Neuronal stem cell (in vitro differentiated cells): ENCODE measurements around the gene BCL2L14. TPM values are rescaled to one million over a fixed set of nuclear protein-coding genes. Genes with fewer than 3 reads are reported as not detected.

ENCODE experiments used
- DNase-seq: peaks from one replicate; pipeline ENCODE4 v3.0.0-alpha.2; 2013; ENCODE audit warnings: low spot score
- H2AFZ ChIP-seq: one replicate; pipeline ENCODE4 v1.6.1; 2013; ENCODE audit warnings: mild to moderate bottlenecking, low read length, inconsistent platforms
- H2AK5ac ChIP-seq: 2 replicates; pipeline ENCODE4 v1.6.1; 2013; ENCODE audit warnings: low read depth, mild to moderate bottlenecking, inconsistent platforms, low read length, moderate library complexity, mixed read lengths
- H2BK120ac ChIP-seq: 2 replicates; pipeline ENCODE4 v1.6.1; 2013; ENCODE audit warnings: low read depth, mild to moderate bottlenecking, inconsistent platforms, low read length, moderate library complexity, mixed read lengths
- H2BK12ac ChIP-seq: one replicate; pipeline ENCODE4 v1.6.1; 2013; ENCODE audit warnings: low read length, inconsistent platforms
- H2BK15ac ChIP-seq: 2 replicates; pipeline ENCODE4 v1.6.1; 2013; ENCODE audit warnings: mild to moderate bottlenecking, low read length, inconsistent platforms, mixed read lengths
- H2BK5ac ChIP-seq: one replicate; pipeline ENCODE4 v1.6.1; 2013; ENCODE audit warnings: inconsistent platforms, mild to moderate bottlenecking, low read length, moderate library complexity
- H3K14ac ChIP-seq: one replicate; pipeline ENCODE4 v1.6.1; 2013; ENCODE audit warnings: low read length, inconsistent platforms
- H3K18ac ChIP-seq: 2 replicates; pipeline ENCODE4 v1.6.1; 2013; ENCODE audit warnings: low read length, inconsistent platforms
- H3K23ac ChIP-seq: 2 replicates; pipeline ENCODE4 v1.6.1; 2013; ENCODE audit warnings: low read depth, mild to moderate bottlenecking, mixed read lengths, low read length, inconsistent platforms; ENCODE audit not compliant: poor library complexity
- H3K27ac ChIP-seq: replicated peaks from 3 replicates; pipeline ENCODE4 v1.5.1; 2013; ENCODE audit warnings: low read length, inconsistent platforms
- H3K27me3 ChIP-seq, 3 experiments: 2 replicates each; pipeline ENCODE4 v1.6.1; 2013; ENCODE audit warnings: low read length in 3 of 3, mild to moderate bottlenecking in 2 of 3, inconsistent platforms in 1 of 3, low read depth in 1 of 3, mixed read lengths in 1 of 3, moderate library complexity in 1 of 3; ENCODE audit not compliant: control insufficient read depth in 3 of 3, insufficient read depth in 3 of 3
- H3K36me3 ChIP-seq, 2 donors: replicated peaks in 1 of 2; 2 replicates each; pipeline ENCODE4 v1.6.1; 2013; ENCODE audit warnings: low read length in 2 of 2; ENCODE audit not compliant: control insufficient read depth in 2 of 2, insufficient read depth in 2 of 2
- H3K4ac ChIP-seq: 2 replicates; pipeline ENCODE4 v1.6.1; 2013; ENCODE audit warnings: inconsistent platforms, mild to moderate bottlenecking, low read length, moderate library complexity
- H3K4me1 ChIP-seq, 2 donors: 1 replicate in 1 of 2; 2 replicates in 1 of 2; pipeline ENCODE4 v1.6.1; 2013; ENCODE audit warnings: low read length in 2 of 2, low read depth in 1 of 2; ENCODE audit not compliant: control insufficient read depth in 2 of 2, insufficient read depth in 1 of 2
- H3K4me2 ChIP-seq: one replicate; pipeline ENCODE4 v1.6.1; 2013; ENCODE audit warnings: mild to moderate bottlenecking, low read length, inconsistent platforms; ENCODE audit not compliant: insufficient read depth, poor library complexity, severe bottlenecking
- H3K4me3 ChIP-seq, 2 donors: 2 replicates each; pipeline ENCODE4 v1.5.1; 2013; ENCODE audit warnings: low read length in 2 of 2, mild to moderate bottlenecking in 2 of 2, inconsistent platforms in 1 of 2, moderate library complexity in 1 of 2
- H3K79me1 ChIP-seq: one replicate; pipeline ENCODE4 v1.6.1; 2013; ENCODE audit warnings: low read depth, mild to moderate bottlenecking, inconsistent platforms, low read length, moderate library complexity
- H3K9ac ChIP-seq: one replicate; pipeline ENCODE4 v1.6.1; 2013; ENCODE audit warnings: mild to moderate bottlenecking, low read depth, low read length, inconsistent platforms; ENCODE audit not compliant: poor library complexity
- H3K9me3 ChIP-seq, 2 donors: replicated peaks in 1 of 2; 2 replicates each; pipeline versions ENCODE3 to v1.6.1; 2013; ENCODE audit warnings: low read length in 2 of 2, mild to moderate bottlenecking in 2 of 2, inconsistent platforms in 1 of 2, low read depth in 1 of 2, mixed read lengths in 1 of 2, moderate library complexity in 1 of 2; ENCODE audit not compliant: control insufficient read depth in 2 of 2, insufficient read depth in 1 of 2
- H4K8ac ChIP-seq: one replicate; pipeline ENCODE4 v1.6.1; 2013; ENCODE audit warnings: low read depth, mild to moderate bottlenecking, inconsistent platforms, low read length, moderate library complexity
- H4K91ac ChIP-seq: one replicate; pipeline ENCODE4 v1.6.1; 2013; ENCODE audit warnings: low read length, low read depth, mild to moderate bottlenecking, inconsistent platforms; ENCODE audit not compliant: poor library complexity
- WGBS, 2 donors: extraction: QIAGEN DNeasy Blood & Tissue Kit; methylation state at CpG; one replicate each; pipeline ENCODE4 v1.1.7; 2013; ENCODE audit warnings: missing lambda C conversion rate in 2 of 2, mixed read lengths in 1 of 2; ENCODE audit not compliant: insufficient read length in 2 of 2, insufficient replicate concordance in 1 of 2; ENCODE audit errors: extremely low coverage in 2 of 2; 5-methylcytosine and 5-hydroxymethylcytosine counted together
- polyA plus RNA-seq, 2 experiments: library from polyadenylated mRNA; stranded (reverse); fragments of 200-250 nt; gene quantifications; one replicate each; pipeline ENCODE4 v1.2.3, GENCODE V29; 2013

BCL2L14 gene, protein sequence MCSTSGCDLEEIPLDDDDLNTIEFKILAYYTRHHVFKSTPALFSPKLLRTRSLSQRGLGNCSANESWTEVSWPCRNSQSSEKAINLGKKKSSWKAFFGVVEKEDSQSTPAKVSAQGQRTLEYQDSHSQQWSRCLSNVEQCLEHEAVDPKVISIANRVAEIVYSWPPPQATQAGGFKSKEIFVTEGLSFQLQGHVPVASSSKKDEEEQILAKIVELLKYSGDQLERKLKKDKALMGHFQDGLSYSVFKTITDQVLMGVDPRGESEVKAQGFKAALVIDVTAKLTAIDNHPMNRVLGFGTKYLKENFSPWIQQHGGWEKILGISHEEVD
- not detected for polyA plus RNA-seq (2013, experiment 1 of 2)
- polyA plus RNA-seq (2013, experiment 2 of 2): not detected

DNA sequence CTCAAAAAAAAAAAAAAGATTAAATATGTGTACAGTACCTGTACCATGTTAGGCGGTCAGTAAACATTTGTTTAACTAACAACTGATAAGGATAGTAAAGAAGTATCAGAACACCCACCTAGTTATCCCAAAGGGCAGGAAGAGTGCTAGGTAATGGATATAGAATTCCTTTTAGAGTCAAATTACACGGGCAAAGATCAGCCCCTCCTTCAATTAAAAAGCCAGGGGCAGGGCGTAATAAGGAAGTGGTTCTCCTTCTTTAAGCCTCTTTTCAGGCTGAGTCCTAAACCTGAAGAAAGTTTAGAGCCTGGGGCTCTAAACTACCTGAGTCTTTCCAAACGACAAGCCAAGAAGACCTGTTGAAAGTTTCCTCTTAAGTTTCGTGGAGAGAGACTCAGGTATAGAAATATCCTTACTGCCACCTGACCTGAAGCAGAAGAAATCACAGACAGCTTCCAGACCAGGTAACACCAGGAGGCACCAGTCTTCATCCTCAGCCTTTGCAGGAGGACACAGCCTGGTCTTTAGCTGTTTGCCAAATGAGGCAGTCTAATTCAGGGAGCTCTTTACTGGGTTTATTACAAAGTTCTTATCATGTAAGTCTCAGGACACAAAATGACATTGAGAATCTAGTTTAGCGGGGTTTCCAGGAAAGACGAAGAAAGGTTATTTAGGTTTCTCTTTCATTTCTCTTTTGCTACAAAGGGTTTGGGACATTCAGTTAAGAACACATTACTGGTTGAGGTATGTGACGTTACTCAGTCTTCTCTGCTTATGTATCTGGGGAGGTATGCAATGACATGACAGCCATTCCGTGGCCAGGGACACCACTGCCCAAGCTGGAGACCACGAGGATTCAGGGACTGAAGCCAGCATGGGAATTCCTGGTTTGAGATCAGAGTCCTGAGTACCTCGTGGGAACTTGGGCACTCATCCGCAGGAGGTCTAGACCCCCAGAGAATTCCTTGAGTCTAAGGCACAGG, at the start of gene BCL2L14:
Gene BCL2L14, plus strand, starts transcription at position 266 of the 983 bp plus-strand sequence. CDS start 8,367 bp downstream, outside the sequence.
- Histone ChIP-seq H3K27ac (no peak within 1 kb of the TSS), H3K18ac (no peak within 1 kb of the TSS), H3K4me3 (no peak within 1 kb of the TSS), H2AFZ (no peak within 1 kb of the TSS), H3K79me1 (no peaks in the 10 kb centered on the region), H3K4ac (no peak within 1 kb of the TSS), H3K27me3 (no peaks in the 10 kb centered on the region), H3K23ac (peak within 1 kb of the TSS; percentile 80), H2BK12ac (no peak within 1 kb of the TSS), H2AK5ac (no peak within 1 kb of the TSS), H3K4me1 (no peaks in the 10 kb centered on the region), H2BK15ac (no peak within 1 kb of the TSS), H2BK120ac (no peak within 1 kb of the TSS), H2BK5ac (no peak within 1 kb of the TSS), H3K9me3 (no peaks in the 10 kb centered on the region), H3K14ac (no peak within 1 kb of the TSS), H4K8ac (no peak within 1 kb of the TSS), H3K9ac (no peak within 1 kb of the TSS), H4K91ac (no peak within 1 kb of the TSS), H3K4me2 (no peak within 1 kb of the TSS), H3K36me3 (no peaks in the 10 kb centered on the region)
- DNase-seq: no peak
- no CpG with 5 or more reads among the region's 12 CpGs for WGBS, 2 donors

DNA sequence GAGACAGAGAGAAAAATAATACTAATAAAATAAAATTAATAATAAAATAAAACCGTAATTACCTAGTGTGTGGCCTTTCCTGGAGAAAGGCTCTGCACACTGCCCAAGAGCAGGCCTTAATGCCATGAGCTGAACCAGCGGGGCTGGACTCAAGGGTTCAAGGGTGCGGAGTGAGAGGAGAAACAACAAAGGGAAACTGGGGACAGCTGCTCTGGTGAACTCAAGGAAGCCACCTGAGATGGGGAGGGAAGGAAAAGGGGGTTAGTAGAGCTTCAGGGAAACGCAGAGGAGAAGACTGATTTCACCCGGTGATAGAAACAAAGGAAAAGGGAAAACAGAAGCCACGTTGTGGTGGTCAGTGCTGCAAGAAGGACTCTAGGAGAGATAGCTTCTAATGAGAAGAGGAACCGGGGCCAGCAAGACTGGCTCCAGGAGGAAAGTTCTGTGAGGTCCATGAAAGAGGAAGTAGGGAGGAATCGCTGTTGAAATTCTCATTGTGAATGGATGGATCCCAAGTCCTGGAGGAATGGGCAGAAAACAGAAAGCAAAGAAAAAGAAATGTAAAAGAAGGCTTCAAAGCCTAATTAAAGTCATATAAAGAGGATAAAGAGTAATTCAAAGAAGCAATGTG, 48.3 kb upstream of the BCL2L14 start:
- no peak overlapping the region for H3K27ac ChIP-seq
- H3K14ac ChIP-seq: no peak overlapping the region
- H3K4me3 ChIP-seq: no peak overlapping the region
- H2BK12ac ChIP-seq: no peak overlapping the region
- no peak overlapping the region for H2BK15ac ChIP-seq
- no peak overlapping the region for H3K9ac ChIP-seq
- H3K4me1 ChIP-seq: peaks cover 0 to 2% of the 10 kb centered on the region in 2 donors
- H3K4ac ChIP-seq: no peak overlapping the region
- H3K4me2 ChIP-seq: no peak overlapping the region
- DNase-seq: no peak
- H2BK5ac ChIP-seq: no peak overlapping the region
- H2AK5ac ChIP-seq: no peak overlapping the region
- H3K23ac ChIP-seq: no peak overlapping the region
- no peak overlapping the region for H3K18ac ChIP-seq
- no peaks in the 10 kb centered on the region for H3K27me3 ChIP-seq
- no peaks in the 10 kb centered on the region for H3K36me3 ChIP-seq
- no peak overlapping the region for H4K91ac ChIP-seq
- no CpG with 5 or more reads among the region's 8 CpGs for WGBS, 2 donors
- no peaks in the 10 kb centered on the region for H3K9me3 ChIP-seq
- H2AFZ ChIP-seq: no peak overlapping the region
- no peaks in the 10 kb centered on the region for H3K79me1 ChIP-seq
- no peak overlapping the region for H4K8ac ChIP-seq
- H2BK120ac ChIP-seq: no peak overlapping the region

DNA sequence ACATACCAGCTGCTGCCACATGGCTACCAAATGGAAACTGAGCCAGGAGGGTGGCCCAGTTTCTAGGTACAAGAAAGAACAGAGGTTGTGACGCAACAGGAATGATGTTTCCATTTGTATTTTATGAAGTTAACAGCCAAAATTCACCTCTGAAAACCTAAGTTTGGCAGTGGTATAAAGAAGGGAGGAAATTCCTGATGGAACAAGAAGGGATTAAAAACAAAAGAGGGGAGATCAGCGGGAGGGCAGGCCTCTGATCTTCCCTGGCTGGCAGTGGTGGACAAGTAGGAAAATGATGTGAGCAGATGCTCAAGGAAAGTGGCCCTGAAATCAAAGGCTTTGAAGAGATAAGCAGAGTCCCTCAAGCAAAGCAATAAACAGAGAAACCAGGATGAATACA, 47.3 kb upstream of the BCL2L14 start:
- no peak for DNase-seq
- WGBS, 2 donors: no CpG with 5 or more reads among the region's 2 CpGs
- no peak overlapping the region for H3K4me3 ChIP-seq
- no peak overlapping the region for H3K18ac ChIP-seq
- peaks cover 0 to 2% of the 10 kb centered on the region in 2 donors for H3K4me1 ChIP-seq
- no peaks in the 10 kb centered on the region for H3K36me3 ChIP-seq
- no peak overlapping the region for H2AFZ ChIP-seq
- H2AK5ac ChIP-seq: no peak overlapping the region
- no peak overlapping the region for H3K4ac ChIP-seq
- no peaks in the 10 kb centered on the region for H3K9me3 ChIP-seq
- no peaks in the 10 kb centered on the region for H3K27me3 ChIP-seq
- H3K23ac ChIP-seq: no peak overlapping the region
- no peak overlapping the region for H2BK5ac ChIP-seq
- no peak overlapping the region for H3K4me2 ChIP-seq
- H4K91ac ChIP-seq: no peak overlapping the region
- no peak overlapping the region for H3K14ac ChIP-seq
- no peak overlapping the region for H3K27ac ChIP-seq
- no peaks in the 10 kb centered on the region for H3K79me1 ChIP-seq
- no peak overlapping the region for H2BK120ac ChIP-seq
- H2BK12ac ChIP-seq: no peak overlapping the region
- H4K8ac ChIP-seq: no peak overlapping the region
- H2BK15ac ChIP-seq: no peak overlapping the region
- no peak overlapping the region for H3K9ac ChIP-seq
